Adipose tissue (tissue), 3 donors: ENCODE measurements around the gene HPSE2. TPM values are rescaled to one million over a fixed set of nuclear protein-coding genes. Genes with fewer than 3 reads are reported as not detected.
"Not testable (repeated sequence)": the region's sequence is repeated elsewhere in the genome, so short reads cannot be mapped to it uniquely, and the experiment has no call there.

ENCODE experiments used
- H3K27ac ChIP-seq: one replicate; pipeline ENCODE4 v1.5.1; 2013; ENCODE audit warnings: low read depth, low read length
- WGBS, 3 donors: extraction: QIAGEN DNeasy Blood & Tissue Kit; methylation state at CpG; one replicate each; pipeline ENCODE4 v1.1.7; 2013; 5-methylcytosine and 5-hydroxymethylcytosine counted together
- polyA plus RNA-seq, 3 donors: library from polyadenylated mRNA; stranded (reverse); fragments of 200-250 nt; gene quantifications; one replicate each; pipeline ENCODE4 v1.2.3, GENCODE V29; 2013
- donor health status: healthy with polysubstance abuse.
- donor health status: Bipolar disorder and iron deficiency.
- donor health status: healthy.

HPSE2 gene
- 1 to 10 TPM in 2 of 3 donors, under 1 TPM in 1; 0.06 to 2.4 (median 1.0) TPM for polyA plus RNA-seq

DNA sequence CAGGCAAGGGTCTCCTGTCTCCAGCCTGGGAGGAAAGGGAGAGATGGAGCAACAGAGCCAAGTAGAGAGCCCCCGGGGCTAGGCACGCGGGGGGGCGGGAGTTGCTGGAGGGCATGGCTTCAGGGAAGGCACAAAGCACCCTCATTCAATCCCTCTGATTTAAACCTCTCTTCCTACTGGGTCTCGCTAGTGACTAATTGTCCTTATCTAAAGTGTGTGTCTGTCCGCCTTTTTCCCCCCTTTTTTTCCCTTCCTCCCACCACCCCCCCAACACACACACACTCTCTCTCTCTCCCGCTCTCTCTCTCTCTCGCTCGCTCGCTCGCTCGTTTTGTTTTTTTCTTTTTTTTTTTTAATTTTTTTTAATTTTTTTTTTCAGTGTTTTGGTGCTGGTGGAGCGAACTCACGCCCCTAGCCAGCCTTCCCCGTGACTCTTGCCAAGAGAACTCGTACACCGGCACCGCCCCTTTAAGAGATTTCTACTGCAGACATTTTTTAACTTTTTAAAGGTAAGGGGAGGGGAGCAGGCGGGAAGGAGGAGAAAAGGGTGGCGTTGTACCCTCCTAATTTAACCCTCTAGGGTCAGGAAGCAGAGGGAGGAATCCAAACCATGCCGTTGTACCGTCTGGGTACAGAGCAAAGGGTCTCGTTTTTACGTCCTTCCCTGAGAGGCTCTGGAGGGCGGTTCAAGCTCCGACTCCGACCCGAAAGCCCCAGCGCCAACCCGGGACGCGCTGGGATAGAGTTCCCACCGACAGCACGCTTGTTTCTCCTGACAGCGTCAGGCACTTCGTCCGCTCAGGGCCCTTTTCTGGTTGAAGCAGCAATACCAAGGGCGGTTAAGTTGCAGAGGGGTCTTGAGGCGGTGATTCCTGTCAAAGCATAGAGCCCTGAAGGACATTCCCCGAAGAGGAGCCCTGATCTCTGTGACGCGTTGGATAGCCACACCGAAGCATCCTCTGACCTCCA, at the start of gene HPSE2:
Gene HPSE2 (minus strand): TSS at position 195 of the 969 bp plus-strand sequence.
- WGBS, 3 donors = 5 to 8% (median 5%) methylated on average over 40 to 43 of the region's 43 CpGs
- no peak within 1 kb of the TSS for H3K27ac ChIP-seq

DNA sequence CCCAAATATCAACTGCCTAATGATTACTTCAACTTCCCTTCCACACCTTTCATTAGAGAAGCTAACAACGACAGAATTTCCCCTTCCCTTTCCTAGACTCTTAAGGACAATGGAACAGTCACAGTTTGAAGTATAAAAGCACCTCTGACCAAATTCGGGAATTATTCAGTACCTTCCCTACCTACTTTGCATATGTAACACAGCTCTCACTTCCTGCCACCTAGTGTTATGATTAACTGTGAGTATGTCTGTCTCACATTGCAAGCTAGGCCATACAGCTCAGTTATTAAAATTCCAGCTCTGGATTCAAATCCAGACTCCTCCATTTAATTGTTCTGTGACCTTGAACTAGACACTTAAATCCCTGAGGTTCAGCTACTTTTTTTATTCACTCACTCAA, 44.8 kb upstream of the HPSE2 start:
- 36 to 65% (median 43%) methylated on average over 2 of the region's 2 CpGs for WGBS, 3 donors
- no peak overlapping the region for H3K27ac ChIP-seq

GRCh38 chr10:99279626-99280111, 44.0 kb upstream of the HPSE2 start:
- no peak overlapping the region for H3K27ac ChIP-seq
- 7 to 60% (median 45%) methylated on average over 1 of the region's 1 CpG for WGBS, 3 donors

- WGBS, 3 donors = 20 to 34% (median 27%) methylated on average over 6 of the region's 6 CpGs
- H3K27ac ChIP-seq = no peak overlapping the region
Measured at GRCh38 chr10:99276848-99277486, 41.3 kb upstream of the HPSE2 start.

DNA sequence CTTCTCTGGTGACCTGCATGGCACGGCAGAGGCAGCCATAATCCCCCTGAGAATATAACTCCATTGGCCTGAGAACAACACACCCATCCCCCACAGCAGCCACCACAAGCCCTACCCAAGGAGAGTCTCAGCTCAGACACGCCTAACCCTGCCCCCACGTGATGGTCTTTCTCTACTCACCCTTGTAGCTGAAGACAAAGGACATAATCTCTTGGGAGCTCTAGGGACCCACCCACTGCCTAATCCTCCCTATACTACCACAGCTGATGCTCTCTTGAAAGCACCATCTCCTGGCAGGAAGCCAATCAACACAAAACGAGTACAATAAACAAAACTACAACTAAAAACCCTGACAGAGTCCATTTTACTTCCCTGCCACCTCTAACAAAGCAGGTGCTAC, 30.7 kb upstream of the HPSE2 start:
- no peak overlapping the region for H3K27ac ChIP-seq
- 36 to 47% (median 47%) methylated on average over 4 of the region's 4 CpGs for WGBS, 3 donors

- H3K27ac ChIP-seq = no peak overlapping the region
- 48 to 91% (median 69%) methylated on average over 2 of the region's 2 CpGs for whole genome bisulfite sequencing, 3 donors
Measured at GRCh38 chr10:99248824-99249223, 13.2 kb upstream of the HPSE2 start.

- not testable (repeated sequence) for H3K27ac ChIP-seq
Measured at GRCh38 chr10:99247893-99248292, 12.2 kb upstream of the HPSE2 start.

GRCh38 chr10:99236627-99237309, 1.1 kb upstream of the HPSE2 start:
- H3K27ac ChIP-seq = no peak overlapping the region

GRCh38 chr10:99234791-99235657, 628 bp downstream of the HPSE2 start:
- H3K27ac ChIP-seq = no peak overlapping the region
- WGBS, 3 donors = 6 to 31% (median 6%) methylated on average over 17 of the region's 17 CpGs

More at GRCh38 chr10:99236627-99237309, 1.1 kb upstream of the HPSE2 start:
- 27 to 57% (median 40%) methylated on average over 25 of the region's 25 CpGs for WGBS, 3 donors

- WGBS, 3 donors = 1 to 24% (median 1%) methylated on average over 49 of the region's 49 CpGs
- H3K27ac ChIP-seq = no peak overlapping the region
Measured at GRCh38 chr10:99234041-99234790, 1.4 kb downstream of the HPSE2 start.

- 6 to 41% (median 8%) methylated on average over 18 of the region's 18 CpGs for WGBS, 3 donors
Measured at GRCh38 chr10:99233689-99234037, 2.0 kb downstream of the HPSE2 start.

GRCh38 chr10:99233000-99233688, 2.5 kb downstream of the HPSE2 start:
- H3K27ac ChIP-seq = no peak overlapping the region
- 14 to 40% (median 18%) methylated on average over 18 of the region's 18 CpGs for WGBS, 3 donors

More at GRCh38 chr10:99233689-99234037, 2.0 kb downstream of the HPSE2 start:
- H3K27ac ChIP-seq = no peak overlapping the region

DNA sequence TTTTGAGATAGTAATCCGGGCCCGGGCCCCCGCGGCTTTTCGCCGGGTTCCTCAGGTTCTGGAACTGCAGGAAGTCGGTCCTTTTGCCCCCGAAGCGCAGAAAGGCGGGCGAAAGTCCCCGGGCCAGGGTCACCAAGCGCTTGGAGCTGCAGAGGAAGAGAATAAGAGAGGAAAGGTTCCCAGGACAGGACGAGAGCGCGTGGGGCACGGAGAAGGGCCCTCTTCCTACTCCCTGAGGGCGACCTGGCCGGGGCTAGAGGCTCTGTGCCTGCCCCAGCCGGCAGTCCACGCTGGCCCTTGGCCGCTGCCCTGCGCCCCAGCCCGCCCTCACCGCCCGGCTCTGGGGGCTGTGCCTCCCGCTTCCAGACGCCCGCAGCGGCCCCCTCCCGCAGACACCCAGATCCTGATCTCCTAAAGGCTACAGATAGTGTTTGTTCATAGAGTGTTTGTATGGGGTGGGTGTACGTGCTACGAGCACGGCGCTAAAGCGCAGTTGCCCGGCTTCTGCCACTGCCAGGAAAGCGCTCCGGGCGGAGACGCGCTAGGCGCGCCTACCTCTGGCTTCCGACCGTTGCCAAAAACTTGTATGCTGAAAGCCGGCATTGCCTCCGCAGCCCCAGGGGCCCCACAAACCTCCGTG, 3.2 kb downstream of the HPSE2 start:
- 2 to 15% (median 5%) methylated on average over 45 to 49 of the region's 49 CpGs for WGBS, 3 donors
- no peak overlapping the region for H3K27ac ChIP-seq

- no peak overlapping the region for H3K27ac ChIP-seq
- WGBS, 3 donors = 83 to 90% (median 84%) methylated on average over 3 of the region's 3 CpGs
Measured at GRCh38 chr10:99224766-99225165, 10.9 kb downstream of the HPSE2 start.

DNA sequence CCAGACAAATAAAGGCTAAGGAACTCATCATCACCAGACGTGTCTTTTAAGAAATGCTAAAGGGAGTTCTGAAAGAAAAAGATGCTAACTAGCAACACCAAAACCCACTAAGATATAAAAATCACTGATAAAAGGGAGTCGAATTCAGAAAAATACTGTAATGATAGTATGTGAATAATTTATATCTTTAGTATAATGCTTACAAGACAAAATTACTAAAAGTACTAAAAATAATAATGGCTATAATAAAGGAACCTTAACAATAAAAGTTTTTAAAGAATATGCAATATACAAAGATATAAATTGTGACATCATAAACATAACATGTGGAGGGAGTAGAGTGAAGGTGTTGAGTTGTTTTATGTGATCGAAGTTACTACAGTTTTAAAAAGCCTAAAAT, 28.3 kb downstream of the HPSE2 start:
- no peak overlapping the region for H3K27ac ChIP-seq
- WGBS, 3 donors = 78 to 83% (median 78%) methylated on average over 3 of the region's 3 CpGs

- 88 to 97% (median 94%) methylated on average over 3 of the region's 3 CpGs for WGBS, 3 donors
- no peak overlapping the region for H3K27ac ChIP-seq
Measured at GRCh38 chr10:99203310-99203709, 32.3 kb downstream of the HPSE2 start.
